ENCODE data around the gene STRIP1.

STRIP1 gene, protein sequence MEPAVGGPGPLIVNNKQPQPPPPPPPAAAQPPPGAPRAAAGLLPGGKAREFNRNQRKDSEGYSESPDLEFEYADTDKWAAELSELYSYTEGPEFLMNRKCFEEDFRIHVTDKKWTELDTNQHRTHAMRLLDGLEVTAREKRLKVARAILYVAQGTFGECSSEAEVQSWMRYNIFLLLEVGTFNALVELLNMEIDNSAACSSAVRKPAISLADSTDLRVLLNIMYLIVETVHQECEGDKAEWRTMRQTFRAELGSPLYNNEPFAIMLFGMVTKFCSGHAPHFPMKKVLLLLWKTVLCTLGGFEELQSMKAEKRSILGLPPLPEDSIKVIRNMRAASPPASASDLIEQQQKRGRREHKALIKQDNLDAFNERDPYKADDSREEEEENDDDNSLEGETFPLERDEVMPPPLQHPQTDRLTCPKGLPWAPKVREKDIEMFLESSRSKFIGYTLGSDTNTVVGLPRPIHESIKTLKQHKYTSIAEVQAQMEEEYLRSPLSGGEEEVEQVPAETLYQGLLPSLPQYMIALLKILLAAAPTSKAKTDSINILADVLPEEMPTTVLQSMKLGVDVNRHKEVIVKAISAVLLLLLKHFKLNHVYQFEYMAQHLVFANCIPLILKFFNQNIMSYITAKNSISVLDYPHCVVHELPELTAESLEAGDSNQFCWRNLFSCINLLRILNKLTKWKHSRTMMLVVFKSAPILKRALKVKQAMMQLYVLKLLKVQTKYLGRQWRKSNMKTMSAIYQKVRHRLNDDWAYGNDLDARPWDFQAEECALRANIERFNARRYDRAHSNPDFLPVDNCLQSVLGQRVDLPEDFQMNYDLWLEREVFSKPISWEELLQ
- 105 to 131 reads per million in 2 donors for total RNA-seq

GRCh38 chr1:110034451-110035235 is at the start of gene STRIP1:
STRIP1 (plus strand) TSS chr1:110034624; CDS start chr1:110034638, 14 bp downstream.
- DNase-seq, result peak; percentile 71 to 98 (median 89)

DNA sequence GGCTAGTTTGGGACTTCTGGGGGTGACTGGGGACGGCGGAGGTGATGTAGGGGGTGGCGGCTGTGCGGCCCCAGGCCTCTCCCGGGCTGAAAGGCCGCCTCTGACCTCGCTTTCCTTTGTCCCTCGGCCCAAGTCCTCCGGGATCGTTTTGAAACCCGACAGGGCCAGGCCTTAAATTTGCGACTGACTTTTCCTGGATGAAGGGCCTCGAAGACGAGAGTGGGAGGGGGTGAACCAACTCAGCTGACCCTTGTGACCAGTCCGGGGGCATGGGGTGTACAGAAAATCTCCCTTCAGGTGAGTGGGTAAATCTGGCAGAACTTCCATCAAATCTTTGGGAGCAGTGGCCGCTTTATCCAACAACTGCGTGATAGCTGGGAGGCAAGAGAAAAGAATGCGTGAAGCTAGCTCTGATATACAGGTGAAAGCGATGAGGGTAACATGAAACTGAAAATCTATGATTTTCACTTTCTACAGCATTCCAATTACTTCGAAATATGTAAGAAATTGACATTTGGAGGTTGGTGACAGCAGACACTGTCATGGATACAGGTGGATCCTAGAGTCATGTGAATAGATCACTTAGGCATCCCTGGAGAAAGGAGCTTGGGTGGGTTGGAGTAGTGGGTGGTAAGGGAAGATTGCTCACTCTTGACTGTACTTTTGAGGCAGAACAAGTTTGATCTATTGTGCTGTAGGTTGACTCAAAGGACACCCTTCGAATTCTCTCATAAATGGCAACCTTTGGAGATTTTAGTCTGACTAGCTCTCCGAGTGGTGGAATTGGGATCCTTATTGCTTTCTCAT is 49.0 kb upstream of the STRIP1 start:
- no peak for DNase-seq

DNA sequence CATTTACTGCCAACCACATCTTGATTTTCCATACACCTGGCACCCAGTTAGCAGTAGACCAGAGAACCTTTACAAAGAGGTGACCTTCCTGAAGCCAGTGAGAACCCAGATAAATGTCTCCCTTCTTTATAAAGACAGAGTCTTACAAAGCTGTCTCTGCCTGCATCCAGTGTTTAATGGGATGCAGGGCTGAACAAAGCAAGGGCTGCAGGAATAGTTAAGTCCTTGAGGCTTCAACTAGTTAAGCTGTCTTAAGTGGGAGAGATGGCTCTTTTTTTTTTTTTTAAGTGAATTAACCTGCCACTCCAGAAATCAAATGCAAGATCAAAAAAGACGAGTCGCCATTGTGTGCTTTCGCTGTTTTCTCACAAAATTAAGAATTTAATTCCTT is 48.4 kb upstream of the STRIP1 start:
- DNase-seq, result no peak

DNA sequence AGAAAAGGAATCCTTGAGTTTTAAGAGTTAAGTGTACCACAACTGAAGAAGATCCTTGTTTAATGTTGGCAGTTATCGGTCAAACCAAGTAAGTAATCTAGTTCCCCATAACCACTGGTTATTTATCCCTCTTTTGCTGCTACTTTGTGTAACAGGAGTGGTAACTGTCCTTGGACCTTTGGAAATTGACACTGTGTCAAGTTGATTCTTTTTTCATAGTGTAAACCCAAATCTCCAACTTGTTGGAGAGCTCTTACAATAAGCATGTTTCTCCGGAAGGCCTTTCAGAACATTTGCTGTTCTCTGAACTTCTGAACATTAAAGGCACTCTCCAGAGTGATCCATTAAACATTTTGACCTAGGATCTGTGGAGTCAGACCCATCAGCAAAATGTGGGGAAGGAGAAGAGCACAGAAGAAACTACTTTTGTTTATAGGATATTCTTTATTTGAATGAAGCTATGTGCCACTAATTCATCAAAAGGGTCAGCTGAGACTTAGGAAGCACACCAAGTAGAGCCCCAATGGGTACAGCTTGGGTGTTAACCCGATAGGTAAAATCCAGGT is 46.0 kb upstream of the STRIP1 start:
- DNase-seq, result no peak

DNA sequence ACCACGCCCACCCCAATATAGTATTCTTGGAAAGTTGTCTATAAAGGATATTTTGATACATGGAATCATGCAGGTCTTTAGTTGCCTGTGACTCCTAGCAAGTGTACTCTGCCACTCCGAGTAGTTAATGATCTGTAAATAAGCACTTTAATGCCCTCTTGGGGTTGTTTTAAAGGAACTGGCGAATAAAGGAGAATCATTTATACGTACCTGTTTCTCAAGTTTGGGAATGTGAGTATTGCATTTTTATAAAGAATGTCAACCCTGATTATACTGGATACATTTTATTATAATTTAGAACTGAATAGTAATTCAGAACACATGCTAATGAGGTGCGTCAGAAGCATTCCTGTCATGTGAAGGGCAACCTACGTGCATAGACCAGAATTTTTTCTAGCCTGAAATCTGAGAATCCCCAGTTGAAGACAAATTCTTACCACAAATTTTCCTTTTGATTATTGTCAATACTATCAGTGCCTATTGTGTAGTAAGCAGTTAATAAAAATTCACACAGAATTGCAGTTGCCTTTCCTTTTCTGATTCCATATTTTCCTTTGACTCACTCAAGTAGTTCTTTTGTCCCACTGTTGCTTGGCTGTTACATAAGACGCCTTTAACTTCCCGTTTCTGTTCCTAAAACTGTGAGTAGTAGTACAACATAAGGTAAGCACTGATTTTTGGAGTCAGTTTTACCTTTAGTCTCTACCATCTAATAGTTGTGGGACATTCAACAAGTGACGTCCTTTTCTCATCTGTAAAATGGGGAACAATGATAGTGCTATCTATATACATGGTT is 44.7 kb upstream of the STRIP1 start:
- no peak for DNase-seq

DNA sequence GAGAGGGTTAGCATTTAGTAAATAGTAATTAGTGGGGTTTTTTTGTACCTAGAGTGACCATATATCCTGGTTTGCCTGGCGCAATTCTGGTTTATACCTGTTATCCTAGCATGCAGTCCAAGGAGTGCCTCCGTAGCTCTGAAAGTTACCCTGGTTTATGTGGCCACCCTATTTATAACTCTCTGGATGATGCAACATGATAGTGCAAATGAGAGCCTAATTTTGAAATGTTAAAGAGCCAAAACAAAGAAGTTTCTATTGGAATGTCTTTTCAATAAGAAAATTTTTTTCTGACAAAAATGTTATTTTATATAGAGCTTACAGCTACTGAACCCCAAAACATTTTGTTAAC is 44.1 kb upstream of the STRIP1 start:
- no peak for DNase-seq

DNA sequence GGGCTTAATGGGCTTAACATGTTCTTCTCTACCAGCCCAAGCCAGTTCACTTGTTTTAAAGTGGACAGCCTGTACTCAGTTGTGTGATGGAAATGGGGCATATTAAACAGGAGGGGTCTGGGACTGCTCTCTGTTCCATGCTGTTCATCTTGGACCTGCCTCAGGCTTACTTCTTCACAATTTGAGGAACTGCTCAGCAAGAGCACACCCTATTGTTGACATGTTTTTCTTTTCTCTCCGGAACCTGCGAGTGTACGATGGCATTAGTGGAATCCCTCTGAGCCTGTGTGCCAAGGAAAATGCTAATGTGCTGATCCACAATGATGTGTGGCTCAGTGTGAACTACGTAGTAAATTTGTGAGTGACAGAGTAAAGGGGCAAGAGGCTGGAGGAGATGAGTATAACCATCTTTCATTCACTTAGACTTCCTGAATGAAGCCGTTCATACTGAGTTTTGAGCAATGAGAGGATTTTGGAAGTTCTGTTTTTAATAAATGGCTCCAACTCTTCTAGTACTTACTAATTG is 43.0 kb upstream of the STRIP1 start:
- DNase-seq, result no peak

DNA sequence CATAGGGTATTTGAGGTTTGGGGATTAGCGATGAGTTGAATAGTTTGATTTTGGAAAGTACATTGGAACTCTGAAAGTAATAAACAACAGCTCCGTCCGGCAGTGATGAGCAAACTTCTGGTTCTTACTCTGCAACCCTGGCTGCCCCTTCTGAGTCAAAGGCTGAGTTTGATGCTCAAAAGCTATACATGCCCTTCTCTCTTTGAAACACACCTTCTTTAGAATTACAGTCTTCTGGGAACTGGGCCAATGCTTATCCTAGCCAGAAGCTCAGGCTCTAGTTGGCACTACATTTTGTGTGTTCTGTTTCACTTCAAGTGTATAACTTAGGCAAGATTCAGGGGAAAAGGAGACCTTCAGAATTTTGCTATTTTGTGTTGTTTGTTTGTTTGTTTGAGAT is 40.5 kb upstream of the STRIP1 start:
- no peak for DNase-seq

- DNase-seq, result no peak
These were observed 39.8 kb upstream of the STRIP1 start for GRCh38 chr1:109994654-109995053.

GRCh38 chr1:109995536-109995935 is 38.9 kb upstream of the STRIP1 start:
- DNase-seq, result no peak

GRCh38 chr1:109996476-109996875 is 37.9 kb upstream of the STRIP1 start:
- DNase-seq, result no peak

- no peak for DNase-seq
These were observed 37.1 kb upstream of the STRIP1 start for GRCh38 chr1:109997204-109997866.

DNA sequence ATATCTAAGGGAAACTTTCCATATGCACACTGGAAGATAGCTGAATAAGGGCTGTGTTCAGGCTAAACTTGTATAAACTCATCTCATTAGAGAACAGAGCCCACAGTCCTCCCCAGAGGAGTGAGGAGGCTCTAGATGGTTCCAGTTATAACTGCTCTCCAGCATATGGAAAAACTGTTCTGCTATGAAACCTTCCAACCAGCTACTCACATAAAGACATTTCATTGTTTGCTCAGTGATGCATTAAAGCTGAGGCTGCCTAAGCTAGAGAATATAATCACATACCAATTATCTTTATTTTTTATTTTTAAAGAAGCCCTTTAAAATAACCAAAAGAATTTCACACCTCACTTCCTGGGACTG is 36.6 kb upstream of the STRIP1 start:
- no peak for DNase-seq

DNA sequence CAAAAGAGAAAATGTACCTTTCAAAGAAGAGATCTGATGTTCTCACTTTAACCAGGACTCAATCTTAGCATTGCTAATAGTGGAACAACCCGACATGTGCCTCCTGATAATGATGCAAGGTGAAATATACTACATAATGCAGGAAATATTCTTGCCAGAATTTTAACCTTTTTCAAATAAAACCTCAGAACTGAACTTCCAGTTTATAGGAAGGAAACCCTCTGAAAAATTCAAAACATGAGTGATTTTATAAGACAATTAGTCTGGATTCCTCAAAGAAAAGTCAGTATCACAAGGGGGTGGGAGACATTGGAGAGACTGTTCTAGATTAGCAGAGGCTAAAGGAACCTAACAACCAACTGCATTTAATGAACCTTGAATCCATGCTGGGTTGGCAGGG is 31.7 kb upstream of the STRIP1 start:
- no peak for DNase-seq

DNA sequence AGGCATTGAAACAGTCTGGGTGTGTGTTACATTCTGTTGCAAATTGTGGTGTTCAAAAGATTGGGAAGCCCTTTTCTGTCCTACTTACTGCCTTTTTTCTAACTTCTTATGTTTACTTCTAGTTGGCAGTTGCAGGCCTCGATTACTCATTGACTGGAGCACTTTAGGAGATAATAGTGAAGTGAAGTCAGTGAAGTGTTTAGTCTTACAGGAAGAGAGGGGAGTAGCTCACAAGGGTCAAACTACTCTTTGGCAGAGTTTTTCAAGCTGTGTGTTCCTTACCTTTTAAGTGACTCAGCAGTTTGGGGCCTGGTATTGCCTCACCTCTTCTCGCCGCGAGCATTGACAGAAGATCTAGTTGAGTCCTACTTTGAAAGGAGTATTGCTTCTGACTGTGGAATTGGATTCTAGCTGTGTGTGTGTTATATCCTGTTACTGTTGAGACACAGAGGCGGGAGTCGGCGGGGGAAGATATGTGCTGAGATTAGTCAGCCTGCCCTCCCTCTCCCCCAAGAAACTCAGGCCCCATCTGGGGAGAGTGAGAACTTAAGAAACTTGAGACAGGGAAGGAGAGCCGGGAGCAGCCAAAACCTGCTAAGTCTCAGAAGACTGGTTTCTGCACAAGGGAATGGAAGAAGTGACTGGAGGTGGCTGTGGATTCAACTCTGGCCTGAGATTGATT is 30.5 kb upstream of the STRIP1 start:
- DNase-seq, result peak in 2 of 5 experiments; percentile 7 to 71

GRCh38 chr1:110004583-110004982 is 29.8 kb upstream of the STRIP1 start:
- no peak for DNase-seq

GRCh38 chr1:110005971-110006370 is 28.5 kb upstream of the STRIP1 start:
- DNase-seq, result no peak

DNA sequence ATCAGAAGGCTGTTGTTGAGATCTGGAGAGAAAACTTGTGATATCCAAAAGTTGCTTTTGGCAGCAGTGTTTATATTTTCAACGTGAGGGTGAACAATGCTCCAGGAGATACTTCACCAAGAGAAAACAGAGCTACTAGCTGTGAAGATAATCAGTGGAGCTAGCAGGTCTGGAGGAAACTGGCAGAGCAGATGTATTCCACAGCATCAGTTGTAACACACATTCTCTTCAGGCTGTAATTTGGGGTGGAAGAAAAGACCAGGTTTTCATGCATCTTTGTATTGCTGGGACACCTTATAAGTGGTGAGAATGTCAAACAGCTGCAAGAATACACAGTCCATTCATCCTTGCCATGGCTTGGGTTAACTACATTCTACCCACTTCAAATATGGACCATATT is 27.9 kb upstream of the STRIP1 start:
- no peak for DNase-seq

DNA sequence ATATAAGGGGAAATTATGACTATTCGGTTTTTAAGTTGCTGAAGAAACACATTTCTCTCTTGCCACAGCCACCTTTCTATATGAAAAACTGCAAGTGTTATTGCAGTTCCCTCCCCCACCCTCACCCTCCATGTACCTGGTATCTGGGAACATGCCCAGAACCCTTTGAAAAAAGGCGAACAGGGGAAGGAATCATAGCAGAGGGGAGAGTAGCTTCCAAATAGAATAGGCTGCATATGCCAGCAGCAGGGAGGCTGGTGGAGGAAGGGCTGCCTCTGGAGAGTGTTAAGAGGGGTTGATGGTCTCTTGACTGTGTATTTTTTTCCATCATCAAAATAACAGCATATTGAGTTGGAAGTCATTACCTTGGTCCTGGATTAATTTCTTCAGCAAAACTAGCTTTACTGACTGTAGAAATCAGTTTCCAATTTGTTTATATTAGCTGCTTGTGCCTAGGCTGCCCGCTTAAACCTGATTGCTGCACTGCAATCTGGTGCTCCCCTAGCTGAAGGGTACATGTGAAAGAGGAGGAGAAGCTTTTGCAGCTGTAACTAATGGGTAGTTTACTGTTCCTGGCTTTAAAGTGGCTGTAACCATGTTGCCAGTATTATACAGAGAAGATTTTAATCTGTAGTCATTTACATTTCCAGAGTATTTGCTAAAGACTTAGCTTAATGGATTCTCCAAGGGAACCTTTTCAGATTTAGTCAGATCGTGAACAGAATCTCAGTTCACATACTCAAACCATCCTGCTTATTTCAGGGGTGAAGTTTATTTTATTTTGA is 27.2 kb upstream of the STRIP1 start:
- no peak for DNase-seq
